Liver (tissue), 9 donors: ENCODE data around the gene MAP1LC3B. TPM values are rescaled to one million over a fixed set of nuclear protein-coding genes. Genes with fewer than 3 reads are reported as not detected.

Experiments used
- DNase-seq: peaks from one replicate; pipeline ENCODE4 v3.0.0-alpha.2; 2017; ENCODE audit warnings: low spot score
- H3K27ac ChIP-seq, 2 donors: one replicate each; pipeline ENCODE4 v1.7.0; 2013; ENCODE audit warnings: inconsistent platforms in 2 of 2, low read length in 2 of 2, control low read depth in 1 of 2, low read depth in 1 of 2, mild to moderate bottlenecking in 1 of 2
- H3K27me3 ChIP-seq, 4 donors: one replicate each; pipeline versions ENCODE4 v1.6.1 to v1.7.0; 2013; ENCODE audit warnings: low read length in 3 of 4, inconsistent platforms in 1 of 4, mild to moderate bottlenecking in 1 of 4, moderate library complexity in 1 of 4; ENCODE audit not compliant: control insufficient read depth in 4 of 4, insufficient read depth in 4 of 4
- H3K36me3 ChIP-seq, 4 donors: one replicate each; pipeline versions ENCODE4 v1.6.1 to v1.7.0; 2013; ENCODE audit warnings: low read length in 3 of 4, mild to moderate bottlenecking in 3 of 4, low read depth in 1 of 4, moderate library complexity in 1 of 4; ENCODE audit not compliant: control insufficient read depth in 4 of 4, insufficient read depth in 3 of 4
- H3K4me1 ChIP-seq, 4 donors: one replicate each; pipeline versions ENCODE4 v1.6.1 to v1.7.0; 2013; ENCODE audit warnings: low read length in 3 of 4, mild to moderate bottlenecking in 3 of 4, moderate library complexity in 1 of 4; ENCODE audit not compliant: control insufficient read depth in 4 of 4, insufficient read depth in 4 of 4
- H3K4me3 ChIP-seq, 3 donors: one replicate each; pipeline versions ENCODE4 v1.6.1 to v1.7.0; 2013; ENCODE audit warnings: low read length in 3 of 3, control low read depth in 1 of 3, low read depth in 1 of 3, mild to moderate bottlenecking in 1 of 3
- H3K9ac ChIP-seq, 2 donors: one replicate each; pipeline ENCODE4 v1.7.0; 2013; ENCODE audit warnings: low read length in 2 of 2, mild to moderate bottlenecking in 2 of 2, moderate library complexity in 2 of 2, control low read depth in 1 of 2, low read depth in 1 of 2
- H3K9me3 ChIP-seq, 4 donors: one replicate each; pipeline versions ENCODE4 v1.6.1 to v1.7.0; 2013; ENCODE audit warnings: low read length in 3 of 4; ENCODE audit not compliant: control insufficient read depth in 4 of 4
- CTCF ChIP-seq: fragments of 150-350 bp; IDR thresholded peaks from 2 replicates; pipeline ENCODE4 v1.5.1; 2017; ENCODE audit warnings: improper control_type of control experiment, low read depth, low read length; ENCODE audit not compliant: missing input control
- EGR1 ChIP-seq, 2 donors: IDR thresholded peaks; 2 replicates each; pipeline ENCODE4 v1.6.1; 2016 to 2018; ENCODE audit warnings: antibody characterized with exemption in 2 of 2, low read depth in 2 of 2
- FOXA1 ChIP-seq: IDR thresholded peaks from 2 replicates; pipeline ENCODE4 v1.6.1; 2016; ENCODE audit warnings: antibody characterized with exemption
- FOXA2 ChIP-seq: IDR thresholded peaks from 2 replicates; pipeline ENCODE4 v1.6.1; 2016; ENCODE audit warnings: antibody characterized with exemption
- GABPA ChIP-seq, 2 donors: IDR thresholded peaks in 1 of 2; conservative IDR thresholded peaks in 1 of 2; 2 replicates each; pipeline ENCODE4 v1.6.1; 2016; ENCODE audit warnings: antibody characterized with exemption in 2 of 2, mild to moderate bottlenecking in 1 of 2, moderate library complexity in 1 of 2
- HNF4A ChIP-seq, 2 donors: conservative IDR thresholded peaks; 2 replicates each; pipeline ENCODE4 v1.6.1; 2016; ENCODE audit warnings: antibody characterized with exemption in 2 of 2, mild to moderate bottlenecking in 2 of 2
- HNF4G ChIP-seq: IDR thresholded peaks from 2 replicates; pipeline ENCODE4 v1.6.1; 2016; ENCODE audit warnings: antibody characterized with exemption
- JUND ChIP-seq, 2 donors: IDR thresholded peaks; 2 replicates each; pipeline ENCODE4 v1.6.1; 2016; ENCODE audit warnings: antibody characterized with exemption in 2 of 2
- MAX ChIP-seq: IDR thresholded peaks from 2 replicates; pipeline ENCODE4 v1.6.1; 2016; ENCODE audit warnings: antibody characterized with exemption
- NR2F2 ChIP-seq: IDR thresholded peaks from 2 replicates; pipeline ENCODE4 v1.6.1; 2016; ENCODE audit warnings: antibody characterized with exemption
- RAD21 ChIP-seq, 2 donors: IDR thresholded peaks; 2 replicates each; pipeline ENCODE4 v1.6.1; 2016; ENCODE audit warnings: antibody characterized with exemption in 2 of 2, mild to moderate bottlenecking in 2 of 2
- REST ChIP-seq: IDR thresholded peaks from 2 replicates; pipeline ENCODE4 v1.6.1; 2016; ENCODE audit warnings: antibody characterized with exemption, mild to moderate bottlenecking
- RXRA ChIP-seq, 2 donors: IDR thresholded peaks; 2 replicates each; pipeline ENCODE4 v1.6.1; 2017 to 2018; ENCODE audit warnings: antibody characterized with exemption in 2 of 2, mild to moderate bottlenecking in 1 of 2
- SP1 ChIP-seq: IDR thresholded peaks from 2 replicates; pipeline ENCODE4 v1.6.1; 2018; ENCODE audit warnings: antibody characterized with exemption, mild to moderate bottlenecking
- TAF1 ChIP-seq: conservative IDR thresholded peaks from 2 replicates; pipeline ENCODE4 v1.6.1; 2016; ENCODE audit warnings: antibody characterized with exemption, mild to moderate bottlenecking
- YY1 ChIP-seq: IDR thresholded peaks from 2 replicates; pipeline ENCODE4 v1.6.1; 2016; ENCODE audit warnings: antibody characterized with exemption, mild to moderate bottlenecking
- WGBS: extraction: QIAGEN DNeasy Blood & Tissue Kit; methylation state at CpG from one replicate; pipeline ENCODE4 v1.1.7; 2013; 5-methylcytosine and 5-hydroxymethylcytosine counted together
- polyA plus RNA-seq, 2 donors: library from polyadenylated mRNA; stranded (reverse) in 1 of 2; unstranded in 1 of 2; fragments of 200-250 nt in 1 of 2; fragments of >200 nt in 1 of 2; fragmentation: Nextera tagmentation in 1 of 2; extraction: Ambion mirVana in 1 of 2; gene quantifications; one replicate each; pipeline versions ENCODE4 v1.2.1 to v1.2.3, GENCODE V29; 2013 to 2015
- total RNA-seq, 2 donors: library from RNA; depleted of rRNA; stranded (reverse); fragments of >200 nt; gene quantifications; one replicate each; pipeline ENCODE4 v1.2.3, GENCODE V29; 2014
- TF ChIP-seq, protein P1 (sequence below): IDR thresholded peaks from 2 replicates; pipeline ENCODE4 v1.6.1; 2016; ENCODE audit warnings: antibody characterized with exemption
- TF ChIP-seq, protein P2 (sequence below): IDR thresholded peaks from 2 replicates; pipeline ENCODE4 v1.6.1; 2016; ENCODE audit warnings: antibody characterized with exemption
- donor health status: healthy.
- donor health status: healthy.
- donor health status: healthy.
- donor health status: healthy.
- donor health status: healthy.

MAP1LC3B gene
- total and polyA plus RNA-seq, 4 donors, result 10.3 to 36.3 (median 15.7) TPM

GRCh38 chr16:87411375-87412271 is 19.5 kb downstream of the MAP1LC3B start (continued):
- TF ChIP-seq REST, result no peak
- no peak for TF ChIP-seq FOXA2
- no peak for TF ChIP-seq TAF1

GRCh38 chr16:87412371-87412995 is 20.3 kb downstream of the MAP1LC3B start:
- Histone ChIP-seq H3K9ac (no peak overlapping the region), H3K36me3 (peaks cover 25 to 70% (median 46%) of the 10 kb centered on the region in 4 donors), H3K9me3 (no peaks in the 10 kb centered on the region), H3K27ac (no peak overlapping the region), H3K4me1 (no peaks in the 10 kb centered on the region), H3K27me3 (no peaks in the 10 kb centered on the region), H3K4me3 (no peak overlapping the region)
- DNase-seq, result no peak
- WGBS, result 90% methylated on average over 31 of the region's 31 CpGs
- TF ChIP-seq, protein P1, sequence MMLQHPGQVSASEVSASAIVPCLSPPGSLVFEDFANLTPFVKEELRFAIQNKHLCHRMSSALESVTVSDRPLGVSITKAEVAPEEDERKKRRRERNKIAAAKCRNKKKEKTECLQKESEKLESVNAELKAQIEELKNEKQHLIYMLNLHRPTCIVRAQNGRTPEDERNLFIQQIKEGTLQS, result no peak
- TF ChIP-seq GABPA (IDR thresholded peaks at IDR 0.05 in 1 of 2, conservative IDR thresholded peaks at IDR 0.05 in 1 of 2) (no peak), SP1 (no peak), CTCF (no peak), RXRA (IDR thresholded peaks at IDR 0.05) (no peak), REST (no peak), YY1 (no peak), EGR1 (IDR thresholded peaks at IDR 0.05; ENCODE audit: low read depth in 2 of 2) (no peak), HNF4G (no peak), RAD21 (IDR thresholded peaks at IDR 0.05) (no peak), JUND (IDR thresholded peaks at IDR 0.05) (no peak), HNF4A (conservative IDR thresholded peaks at IDR 0.05) (no peak), MAX (no peak), NR2F2 (no peak), TAF1 (no peak), FOXA1 (no peak), FOXA2 (no peak)
- TF ChIP-seq, protein P2, sequence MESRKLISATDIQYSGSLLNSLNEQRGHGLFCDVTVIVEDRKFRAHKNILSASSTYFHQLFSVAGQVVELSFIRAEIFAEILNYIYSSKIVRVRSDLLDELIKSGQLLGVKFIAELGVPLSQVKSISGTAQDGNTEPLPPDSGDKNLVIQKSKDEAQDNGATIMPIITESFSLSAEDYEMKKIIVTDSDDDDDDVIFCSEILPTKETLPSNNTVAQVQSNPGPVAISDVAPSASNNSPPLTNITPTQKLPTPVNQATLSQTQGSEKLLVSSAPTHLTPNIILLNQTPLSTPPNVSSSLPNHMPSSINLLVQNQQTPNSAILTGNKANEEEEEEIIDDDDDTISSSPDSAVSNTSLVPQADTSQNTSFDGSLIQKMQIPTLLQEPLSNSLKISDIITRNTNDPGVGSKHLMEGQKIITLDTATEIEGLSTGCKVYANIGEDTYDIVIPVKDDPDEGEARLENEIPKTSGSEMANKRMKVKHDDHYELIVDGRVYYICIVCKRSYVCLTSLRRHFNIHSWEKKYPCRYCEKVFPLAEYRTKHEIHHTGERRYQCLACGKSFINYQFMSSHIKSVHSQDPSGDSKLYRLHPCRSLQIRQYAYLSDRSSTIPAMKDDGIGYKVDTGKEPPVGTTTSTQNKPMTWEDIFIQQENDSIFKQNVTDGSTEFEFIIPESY, result no peak
